H9 (cell line): Measurements from ENCODE around the gene OOSP4B. TPM values are rescaled to one million over a fixed set of nuclear protein-coding genes. Genes with fewer than 3 reads are reported as not detected.
"Not testable (repeated sequence)": the region's sequence is repeated elsewhere in the genome, so short reads cannot be mapped to it uniquely, and the experiment has no call there.

Experiments
- DNase-seq: peaks from one replicate; pipeline ENCODE4 v3.0.0-alpha.2; 2017
- H2AFZ ChIP-seq: one replicate; pipeline ENCODE4 v1.6.1; 2013; ENCODE audit warnings: mild to moderate bottlenecking, low read length, control low read depth, moderate library complexity
- H2AK5ac ChIP-seq: 2 replicates; pipeline ENCODE4 v1.6.1; 2013; ENCODE audit warnings: low read length, control low read depth, mixed read lengths; ENCODE audit not compliant: insufficient read length
- H2BK120ac ChIP-seq: one replicate; pipeline ENCODE4 v1.6.1; 2013; ENCODE audit warnings: low read depth, mild to moderate bottlenecking, low read length, control low read depth, inconsistent platforms; ENCODE audit not compliant: poor library complexity, severe bottlenecking
- H2BK12ac ChIP-seq: 2 replicates; pipeline ENCODE4 v1.6.1; 2013; ENCODE audit warnings: low read length, control low read depth, mixed read lengths, low read depth; ENCODE audit not compliant: insufficient read length
- H2BK15ac ChIP-seq: 2 replicates; pipeline ENCODE4 v1.6.1; 2013; ENCODE audit warnings: low read depth, low read length, control low read depth
- H2BK20ac ChIP-seq: one replicate; pipeline ENCODE4 v1.6.1; 2013; ENCODE audit warnings: low read depth, mild to moderate bottlenecking, low read length, control low read depth, inconsistent platforms; ENCODE audit not compliant: poor library complexity, severe bottlenecking
- H2BK5ac ChIP-seq: 2 replicates; pipeline ENCODE4 v1.6.1; 2013; ENCODE audit warnings: low read length, control low read depth, mixed read lengths; ENCODE audit not compliant: insufficient read length
- H3K14ac ChIP-seq: 2 replicates; pipeline ENCODE4 v1.6.1; 2013; ENCODE audit warnings: low read length, control low read depth; ENCODE audit not compliant: insufficient read depth
- H3K18ac ChIP-seq: 2 replicates; pipeline ENCODE4 v1.6.1; 2013; ENCODE audit warnings: low read depth, mild to moderate bottlenecking, mixed read lengths, low read length, control low read depth; ENCODE audit not compliant: insufficient read length
- H3K23ac ChIP-seq: 2 replicates; pipeline ENCODE4 v1.6.1; 2013; ENCODE audit warnings: low read length, control low read depth, mixed read lengths, low read depth; ENCODE audit not compliant: insufficient read length
- H3K23me2 ChIP-seq: 2 replicates; pipeline ENCODE4 v1.6.1; 2013; ENCODE audit warnings: low read depth, mild to moderate bottlenecking, mixed read lengths, low read length, control low read depth; ENCODE audit not compliant: insufficient read length, poor library complexity, severe bottlenecking
- H3K27ac ChIP-seq: 2 replicates; pipeline ENCODE4 v1.5.1; 2013; ENCODE audit warnings: low read length, control low read depth, mixed read lengths, low read depth; ENCODE audit not compliant: insufficient read length
- H3K27me3 ChIP-seq: 2 replicates; pipeline ENCODE4 v1.6.1; 2013; ENCODE audit warnings: low read length, control low read depth, inconsistent platforms; ENCODE audit not compliant: insufficient read depth
- H3K4ac ChIP-seq: 2 replicates; pipeline ENCODE4 v1.6.1; 2013; ENCODE audit warnings: low read depth, mild to moderate bottlenecking, control low read depth, inconsistent platforms, low read length, moderate library complexity
- H3K4me1 ChIP-seq: 2 replicates; pipeline ENCODE4 v1.6.1; 2013; ENCODE audit warnings: low read length, control low read depth, inconsistent platforms; ENCODE audit not compliant: insufficient read depth
- H3K4me2 ChIP-seq: 2 replicates; pipeline ENCODE4 v1.6.1; 2013; ENCODE audit warnings: low read length, control low read depth, mixed read lengths; ENCODE audit not compliant: insufficient read length, insufficient read depth
- H3K56ac ChIP-seq: 2 replicates; pipeline ENCODE4 v1.6.1; 2013; ENCODE audit warnings: low read depth, mild to moderate bottlenecking, mixed read lengths, low read length, control low read depth; ENCODE audit not compliant: insufficient read length
- H3K79me1 ChIP-seq: 2 replicates; pipeline ENCODE4 v1.6.1; 2013; ENCODE audit warnings: low read depth, mild to moderate bottlenecking, moderate library complexity, low read length, control low read depth, inconsistent platforms; ENCODE audit not compliant: insufficient read depth, poor library complexity, severe bottlenecking
- H3K79me2 ChIP-seq: 2 replicates; pipeline ENCODE4 v1.6.1; 2013; ENCODE audit warnings: low read length, control low read depth, inconsistent platforms; ENCODE audit not compliant: insufficient read depth
- H3K9ac ChIP-seq: 2 replicates; pipeline ENCODE4 v1.6.1; 2013; ENCODE audit warnings: low read length, control low read depth, mixed read lengths; ENCODE audit not compliant: insufficient read length; ENCODE audit errors: extremely low read depth
- H3K9me3 ChIP-seq: one replicate; pipeline ENCODE4 v1.6.1; 2013; ENCODE audit warnings: low read depth, low read length, inconsistent platforms; ENCODE audit not compliant: control insufficient read depth
- H3T11ph ChIP-seq: one replicate; pipeline ENCODE4 v1.6.1; 2013; ENCODE audit warnings: mild to moderate bottlenecking, low read length, control low read depth, inconsistent platforms
- H4K20me1 ChIP-seq: one replicate; pipeline ENCODE4 v1.6.1; 2013; ENCODE audit not compliant: control insufficient read depth, insufficient read length, insufficient read depth
- H4K5ac ChIP-seq: 2 replicates; pipeline ENCODE4 v1.6.1; 2013; ENCODE audit warnings: low read depth, mild to moderate bottlenecking, mixed read lengths, low read length, control low read depth; ENCODE audit not compliant: insufficient read length
- H4K8ac ChIP-seq: replicated peaks from 2 replicates; pipeline ENCODE4 v1.6.1; 2013; ENCODE audit warnings: low read length, control low read depth, mixed read lengths, low read depth; ENCODE audit not compliant: insufficient read length
- H4K91ac ChIP-seq: 2 replicates; pipeline ENCODE4 v1.6.1; 2013; ENCODE audit warnings: low read depth, mild to moderate bottlenecking, moderate library complexity, mixed read lengths, low read length, control low read depth; ENCODE audit not compliant: insufficient read length
- H3K27ac Mint-ChIP-seq, 3 experiments: 2 replicates in 2 of 3; 3 replicates in 1 of 3; pipeline ENCODE4 v1.8.0; 2020 to 2021; ENCODE audit warnings: mixed read lengths in 3 of 3, mild to moderate bottlenecking in 1 of 3, moderate library complexity in 1 of 3
- H3K27me3 Mint-ChIP-seq: 2 replicates; pipeline ENCODE4 v1.8.0; 2021; ENCODE audit warnings: low read depth, mild to moderate bottlenecking, moderate library complexity, mixed read lengths
- H3K36me3 Mint-ChIP-seq, 3 experiments: 2 replicates in 2 of 3; 3 replicates in 1 of 3; pipeline ENCODE4 v1.8.0; 2020 to 2021; ENCODE audit warnings: low read depth in 3 of 3, mixed read lengths in 3 of 3; ENCODE audit not compliant: insufficient read depth in 1 of 3
- H3K4me1 Mint-ChIP-seq, 2 experiments: 2 replicates each; pipeline ENCODE4 v1.8.0; 2020; ENCODE audit warnings: mixed read lengths in 2 of 2
- H3K4me3 Mint-ChIP-seq, 2 experiments: 2 replicates in 1 of 2; 3 replicates in 1 of 2; pipeline ENCODE4 v1.8.0; 2020 to 2021; ENCODE audit warnings: mild to moderate bottlenecking in 2 of 2, mixed read lengths in 2 of 2, moderate library complexity in 1 of 2
- H3K9me3 Mint-ChIP-seq, 2 experiments: 2 replicates in 1 of 2; 3 replicates in 1 of 2; pipeline ENCODE4 v1.8.0; 2020; ENCODE audit warnings: mild to moderate bottlenecking in 2 of 2, mixed read lengths in 2 of 2, moderate library complexity in 1 of 2
- CTCF ChIP-seq: fragments of 200-600 bp; sonication (generic); conservative IDR thresholded peaks from 3 replicates; pipeline ENCODE4 v1.8.0; 2021; ENCODE audit warnings: antibody characterized with exemption, mild to moderate bottlenecking
- WGBS: extraction: QIAGEN DNeasy Blood & Tissue Kit; methylation state at CpG from one replicate; pipeline ENCODE4 v1.1.7; 2013; ENCODE audit warnings: missing lambda C conversion rate, low lambda C conversion rate, mixed read lengths; ENCODE audit not compliant: insufficient read length; ENCODE audit errors: extremely low coverage; 5-methylcytosine and 5-hydroxymethylcytosine counted together
- total RNA-seq: library from RNA; stranded (reverse); gene quantifications from 2 replicates; pipeline ENCODE4 v1.2.1, GENCODE V29; 2021

OOSP4B gene
- total RNA-seq, 1 experiment from 2014 or later, result not detected

GRCh38 chr11:59981106-59981770, 35.7 kb upstream of the OOSP4B start:
- Histone ChIP-seq H3K27me3 (no peaks in the 10 kb centered on the region), H4K5ac (no peak overlapping the region), H3K9me3 (no peaks in the 10 kb centered on the region), H2BK15ac (no peak overlapping the region), H3K56ac (no peak overlapping the region), H3K79me1 (no peaks in the 10 kb centered on the region), H2BK5ac (no peak overlapping the region), H4K8ac (no peak overlapping the region), H3K4me2 (no peak overlapping the region), H2AFZ (no peak overlapping the region), H3K4me1 (no peaks in the 10 kb centered on the region), H4K91ac (no peak overlapping the region), H3K79me2 (no peaks in the 10 kb centered on the region), H3K23me2 (no peaks in the 10 kb centered on the region), H3K27ac (no peak overlapping the region), H2BK120ac (no peak overlapping the region), H3T11ph (no peak overlapping the region), H2BK12ac (no peak overlapping the region), H2BK20ac (no peak overlapping the region), H3K18ac (no peak overlapping the region), H3K9ac (no peak overlapping the region), H2AK5ac (no peak overlapping the region), H3K4ac (no peak overlapping the region), H4K20me1 (no peaks in the 10 kb centered on the region), H3K14ac (no peak overlapping the region), H3K23ac (no peak overlapping the region)
- Mint-ChIP-seq H3K27me3 (no peaks in the 10 kb centered on the region; the same call in 1 of the 2 replicates), H3K4me1 (no peaks in the 10 kb centered on the region), H3K4me3 (no peak overlapping the region), H3K36me3 (no peaks in the 10 kb centered on the region), H3K27ac (no peak overlapping the region), H3K9me3 (no peaks in the 10 kb centered on the region)
- DNase-seq, result no peak
- TF ChIP-seq CTCF, result no peak
- no CpG with 5 or more reads among the region's 4 CpGs for WGBS

GRCh38 chr11:59982037-59982436, 34.9 kb upstream of the OOSP4B start:
- not testable (repeated sequence) for H3K4me1 ChIP-seq, H2AK5ac ChIP-seq, H3T11ph ChIP-seq, H3K4ac ChIP-seq, H3K23ac ChIP-seq, H2BK15ac ChIP-seq, H4K8ac ChIP-seq, H3K23me2 ChIP-seq, H3K27ac Mint-ChIP-seq, H3K79me2 ChIP-seq, H3K27ac ChIP-seq, H3K9me3 Mint-ChIP-seq, H3K36me3 Mint-ChIP-seq, H3K9ac ChIP-seq, H4K91ac ChIP-seq, H3K4me1 Mint-ChIP-seq, H3K79me1 ChIP-seq, H2AFZ ChIP-seq, H3K14ac ChIP-seq, H4K20me1 ChIP-seq, H3K27me3 ChIP-seq, H3K4me3 Mint-ChIP-seq, H3K9me3 ChIP-seq, H2BK5ac ChIP-seq, H2BK120ac ChIP-seq, H2BK12ac ChIP-seq, H3K18ac ChIP-seq, H3K56ac ChIP-seq, DNase-seq, H3K27me3 Mint-ChIP-seq, H4K5ac ChIP-seq, H2BK20ac ChIP-seq, H3K4me2 ChIP-seq
- WGBS, result no CpG with 5 or more reads among the region's 4 CpGs
